HPDE6-E6E7 (cell line): ENCODE results near the gene LCN6.
"Not testable (repeated sequence)": the region's sequence is repeated elsewhere in the genome, so short reads cannot be mapped to it uniquely, and the experiment has no call there.

Source experiments
- DNase-seq: peaks from one replicate; pipeline ENCODE4 v3.0.0; 2011; ENCODE audit warnings: missing footprints; ENCODE audit errors: extremely low spot score

Gene LCN6

GRCh38 chr9:136784249-136784996 is 36.1 kb upstream of the LCN6 start:
- DNase-seq: no peak

DNA sequence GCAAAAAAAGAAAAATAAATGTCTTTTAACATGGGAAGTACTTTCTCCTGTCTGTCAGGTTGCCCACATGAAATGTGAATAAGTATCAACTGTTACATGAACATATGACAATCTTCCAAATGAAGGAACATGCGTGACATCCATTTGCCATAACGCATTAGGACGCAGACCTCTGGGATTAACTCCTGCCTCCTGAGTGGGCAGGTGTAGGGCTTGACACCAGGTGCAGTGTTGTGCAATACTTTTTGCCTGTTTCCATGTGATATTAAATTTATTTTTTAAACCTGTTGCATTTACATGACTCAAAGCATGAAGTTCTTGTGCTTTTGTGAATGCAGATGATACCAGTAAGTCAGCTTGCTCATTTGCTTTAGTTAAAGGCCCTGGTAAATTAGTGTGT is 34.1 kb upstream of the LCN6 start:
- DNase-seq: no peak

DNA sequence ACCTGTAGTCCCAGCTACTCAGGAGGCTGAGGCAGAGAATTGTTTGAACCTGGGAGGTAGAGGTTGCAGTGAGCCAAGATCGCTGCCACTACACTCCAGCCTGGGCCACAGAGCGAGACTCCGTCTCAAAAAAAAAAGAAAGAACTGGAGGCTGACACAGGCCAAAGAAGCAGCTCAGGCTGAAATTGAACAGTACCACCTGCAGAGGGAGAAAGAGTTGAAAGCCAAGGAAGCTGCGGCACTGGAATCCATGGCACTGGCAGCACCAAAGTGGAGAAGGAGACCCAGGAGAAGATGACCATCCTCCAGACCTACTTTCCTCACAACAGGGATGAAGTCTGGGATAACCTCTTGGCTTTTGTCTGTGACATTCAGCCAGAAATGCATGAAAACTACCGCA is 31.5 kb upstream of the LCN6 start:
- no peak for DNase-seq

DNA sequence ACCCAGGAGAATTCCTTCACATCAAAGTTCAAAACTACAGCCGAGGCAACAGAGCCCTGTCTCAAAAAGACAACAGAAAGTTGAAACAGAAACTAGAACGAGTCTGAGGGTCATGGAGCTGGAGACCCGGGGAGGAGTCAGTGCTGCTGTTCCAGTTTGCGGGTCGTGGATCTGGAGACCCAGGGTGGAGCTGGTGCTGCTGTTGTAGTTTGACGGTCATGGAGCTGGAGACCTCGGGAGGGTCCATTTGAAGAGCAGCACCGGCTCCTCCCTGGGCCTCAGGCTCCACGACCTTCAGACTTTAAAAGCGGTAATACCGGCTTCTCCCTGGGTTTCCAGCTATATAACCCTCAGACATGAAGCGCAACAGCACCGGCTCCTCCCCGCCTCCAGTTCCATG is 29.0 kb upstream of the LCN6 start:
- no peak for DNase-seq

DNA sequence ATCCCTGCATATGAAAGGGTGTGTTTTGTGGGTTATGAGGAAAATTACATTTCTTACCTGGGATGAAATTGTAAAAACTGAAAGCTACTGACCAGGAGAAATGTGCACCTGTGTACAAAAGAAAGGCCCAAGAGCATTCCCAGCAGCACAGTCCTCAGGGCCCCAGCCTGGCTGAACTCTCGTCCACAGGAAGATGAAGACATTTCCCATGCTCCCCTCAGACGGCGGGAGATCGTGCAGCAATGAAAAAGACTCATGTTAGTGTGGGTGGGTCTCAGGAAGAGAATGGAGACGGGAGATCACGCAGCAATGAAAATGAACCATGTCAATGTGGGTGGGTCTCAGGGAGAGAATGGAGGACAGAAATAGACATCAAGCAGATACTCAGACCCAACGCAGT is 28.6 kb upstream of the LCN6 start:
- no peak for DNase-seq

GRCh38 chr9:136775191-136775590 is 26.9 kb upstream of the LCN6 start:
- no peak for DNase-seq

DNA sequence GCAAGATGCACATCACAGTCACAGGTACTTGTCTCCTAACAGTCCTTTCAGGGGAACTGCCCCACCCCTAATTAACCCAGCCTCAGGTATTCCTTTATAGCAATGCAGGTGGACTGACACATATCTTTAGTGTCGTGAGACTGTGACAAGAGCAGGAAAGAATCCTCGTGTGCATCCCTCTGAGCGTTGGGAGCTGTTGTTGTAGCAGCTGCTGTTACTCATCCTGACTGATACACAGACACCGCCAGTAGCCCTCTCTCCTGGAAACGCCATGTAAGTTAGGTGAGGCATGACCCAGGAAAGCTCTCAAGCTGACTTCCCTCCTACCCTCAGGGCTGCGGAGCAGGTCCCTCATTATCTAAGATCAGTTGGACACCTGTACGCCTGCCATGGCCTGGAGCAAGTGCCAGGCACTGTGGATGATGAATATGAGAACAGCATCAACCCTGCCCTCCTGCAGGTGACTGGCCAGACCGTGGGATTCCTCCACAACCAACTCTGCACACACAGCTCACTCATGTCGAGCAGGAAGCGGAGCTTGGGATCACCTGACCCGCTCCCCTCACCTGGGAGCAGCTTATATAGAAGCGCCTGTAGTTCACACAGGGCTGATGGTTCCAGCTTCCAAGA is 26.2 kb upstream of the LCN6 start:
- no peak for DNase-seq

DNA sequence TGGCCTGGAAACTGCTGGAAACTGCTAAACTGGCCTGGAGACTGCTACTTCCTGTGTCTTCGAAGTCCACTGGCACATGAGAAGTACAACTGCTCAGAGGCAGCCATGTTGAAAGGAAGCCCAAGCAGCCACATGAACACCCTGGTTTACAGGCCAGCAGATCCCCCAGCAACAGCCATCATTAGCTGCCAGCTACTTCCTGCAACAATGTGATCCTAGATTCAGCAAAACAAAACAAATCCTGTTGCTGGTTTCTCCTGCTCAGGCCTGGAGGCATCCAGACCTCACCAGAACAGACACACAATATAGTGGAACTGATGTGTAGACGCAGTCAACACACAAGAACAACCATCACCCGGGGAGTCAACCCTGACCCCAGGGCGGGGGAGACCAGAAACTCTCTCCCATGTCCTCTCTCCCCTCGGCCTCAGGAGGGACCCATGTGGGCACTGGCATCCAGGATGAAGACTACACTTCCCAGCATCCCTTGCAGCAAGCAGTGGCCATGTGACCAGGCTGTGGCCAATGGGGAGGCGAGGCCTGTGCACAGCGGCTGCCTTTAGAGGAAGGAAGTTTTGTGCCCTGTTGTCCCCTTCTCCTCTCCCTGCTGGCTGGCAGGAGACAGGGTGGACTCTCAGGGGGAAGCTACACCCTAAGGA is 25.2 kb upstream of the LCN6 start:
- no peak for DNase-seq

GRCh38 chr9:136771907-136772415 is 23.6 kb upstream of the LCN6 start:
- no peak for DNase-seq

DNA sequence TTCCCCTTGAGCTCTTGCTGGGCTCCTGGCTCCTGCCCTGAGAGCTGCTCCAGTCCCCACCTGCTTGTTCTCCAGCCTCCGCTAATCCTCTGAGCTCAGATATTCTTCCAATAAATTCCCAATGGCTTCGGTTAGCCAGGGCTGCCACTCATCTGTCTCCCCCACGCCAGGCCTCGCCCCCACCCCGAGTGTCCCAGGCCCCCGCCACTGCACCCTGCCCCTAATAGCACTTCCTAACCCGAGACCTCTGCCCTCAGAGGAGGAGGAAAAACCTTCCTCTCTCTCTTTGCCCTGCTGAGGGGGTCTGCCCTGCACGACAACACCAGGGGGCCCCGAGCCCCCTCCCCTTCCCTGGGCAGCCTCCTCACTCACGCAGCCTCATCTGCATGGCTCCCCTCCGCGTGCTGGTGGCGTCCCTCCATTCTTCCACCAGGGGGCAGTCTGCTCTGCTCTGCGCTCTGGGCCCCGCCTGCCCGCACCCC is 21.4 kb upstream of the LCN6 start:
- DNase-seq: no peak

GRCh38 chr9:136766410-136767120 is 18.2 kb upstream of the LCN6 start:
- DNase-seq: not testable (repeated sequence)

DNA sequence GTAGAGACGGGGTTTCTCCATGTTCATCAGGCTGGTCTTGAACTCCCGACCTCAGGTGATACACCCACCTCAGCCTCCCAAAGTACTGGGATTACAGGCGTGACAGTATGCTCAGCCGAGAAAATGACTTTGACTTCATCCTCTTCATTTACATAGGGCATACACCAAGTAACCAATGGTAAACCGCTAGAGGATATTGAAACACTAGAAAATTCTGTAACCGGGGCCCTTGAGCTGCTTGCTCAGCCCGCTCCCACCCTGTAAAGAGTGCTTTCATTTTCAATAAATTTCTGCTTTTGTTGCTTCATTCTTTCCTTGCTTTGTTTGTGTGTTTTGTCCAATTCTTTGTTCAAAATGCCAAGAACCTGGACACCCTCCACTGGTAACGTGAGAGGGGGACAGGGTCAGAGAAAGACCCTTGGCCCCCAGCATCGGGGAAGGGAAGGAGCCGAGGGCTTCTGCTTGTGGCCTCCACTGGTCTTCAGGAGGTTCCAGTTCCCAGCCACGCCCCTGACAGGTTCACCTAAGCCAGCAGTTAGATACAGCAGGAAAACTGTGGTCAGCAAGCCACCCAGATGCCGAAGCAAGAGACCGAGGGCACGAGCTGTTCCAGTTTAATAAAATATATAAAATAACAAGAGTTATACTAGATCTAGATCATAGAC is 17.6 kb upstream of the LCN6 start:
- DNase-seq: not testable (repeated sequence)

- no peak for DNase-seq
Measured at GRCh38 chr9:136765041-136765440, 16.7 kb upstream of the LCN6 start.

GRCh38 chr9:136764301-136764891 is 16.1 kb upstream of the LCN6 start, which contains the start of gene LCN15:
TSS of gene LCN15 (minus strand) at chr9:136764518. CDS start at chr9:136764488, 30 bp downstream.
- DNase-seq: no peak

DNA sequence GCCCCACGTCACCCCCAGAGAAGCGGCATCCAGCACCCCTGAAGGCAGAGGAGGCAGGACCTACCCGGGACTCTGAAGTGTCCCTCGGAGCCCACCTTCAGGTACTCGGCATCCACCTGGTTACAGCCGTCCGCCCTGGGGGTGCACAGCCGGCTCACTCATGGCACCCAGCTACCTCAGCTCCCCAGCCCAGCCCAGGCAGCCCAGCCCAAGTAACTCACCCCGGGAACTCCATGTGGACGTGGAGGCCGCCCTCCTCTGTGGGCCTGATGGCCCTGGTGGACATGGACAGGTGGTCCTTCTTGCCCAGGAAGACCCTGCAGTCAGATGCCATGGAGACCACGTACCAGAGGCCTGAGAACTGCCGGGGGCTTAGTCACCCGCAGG is 15.3 kb upstream of the LCN6 start:
- no peak for DNase-seq

- DNase-seq: no peak
Measured at GRCh38 chr9:136762915-136763648, 14.8 kb upstream of the LCN6 start.

GRCh38 chr9:136762221-136762691 is 13.9 kb upstream of the LCN6 start:
- no peak for DNase-seq

GRCh38 chr9:136761545-136761981 is 13.2 kb upstream of the LCN6 start:
- no peak for DNase-seq

DNA sequence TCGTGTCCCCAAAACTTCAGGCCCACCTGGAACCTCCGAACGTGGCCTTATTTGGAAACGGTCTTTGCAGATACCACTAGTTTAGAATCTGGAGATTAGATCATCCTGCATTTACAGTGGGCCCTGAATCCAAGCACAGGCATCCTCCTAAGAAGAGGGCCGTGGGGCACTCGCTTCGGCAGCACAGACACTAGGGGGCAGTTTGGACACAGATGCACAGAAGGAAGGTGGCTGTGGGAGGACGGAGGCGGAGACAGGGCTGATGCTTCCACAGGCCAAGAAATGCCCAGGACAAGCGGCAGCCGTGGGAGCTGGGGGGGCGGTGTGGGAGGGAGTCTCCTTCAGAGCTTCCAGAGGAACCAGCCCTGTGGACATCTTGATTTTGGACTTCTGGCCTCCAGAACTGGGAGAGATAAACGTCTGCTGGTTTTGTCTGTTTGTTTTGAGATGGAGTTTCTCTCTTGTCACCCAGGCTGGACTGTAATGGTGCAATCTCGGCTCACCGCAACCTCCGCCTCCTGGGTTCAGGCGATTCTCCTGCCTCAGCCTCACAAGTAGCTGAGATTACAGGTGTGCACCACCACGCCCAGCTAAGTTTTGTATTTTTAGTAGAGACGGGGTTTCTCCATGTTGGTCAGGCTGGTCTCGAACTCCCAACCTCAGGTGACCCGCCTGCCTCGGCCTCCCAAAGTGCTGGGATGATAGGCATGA is 12.7 kb upstream of the LCN6 start:
- not testable (repeated sequence) for DNase-seq
